ENCODE results near the gene LSM14B.

LSM14B gene

DNA sequence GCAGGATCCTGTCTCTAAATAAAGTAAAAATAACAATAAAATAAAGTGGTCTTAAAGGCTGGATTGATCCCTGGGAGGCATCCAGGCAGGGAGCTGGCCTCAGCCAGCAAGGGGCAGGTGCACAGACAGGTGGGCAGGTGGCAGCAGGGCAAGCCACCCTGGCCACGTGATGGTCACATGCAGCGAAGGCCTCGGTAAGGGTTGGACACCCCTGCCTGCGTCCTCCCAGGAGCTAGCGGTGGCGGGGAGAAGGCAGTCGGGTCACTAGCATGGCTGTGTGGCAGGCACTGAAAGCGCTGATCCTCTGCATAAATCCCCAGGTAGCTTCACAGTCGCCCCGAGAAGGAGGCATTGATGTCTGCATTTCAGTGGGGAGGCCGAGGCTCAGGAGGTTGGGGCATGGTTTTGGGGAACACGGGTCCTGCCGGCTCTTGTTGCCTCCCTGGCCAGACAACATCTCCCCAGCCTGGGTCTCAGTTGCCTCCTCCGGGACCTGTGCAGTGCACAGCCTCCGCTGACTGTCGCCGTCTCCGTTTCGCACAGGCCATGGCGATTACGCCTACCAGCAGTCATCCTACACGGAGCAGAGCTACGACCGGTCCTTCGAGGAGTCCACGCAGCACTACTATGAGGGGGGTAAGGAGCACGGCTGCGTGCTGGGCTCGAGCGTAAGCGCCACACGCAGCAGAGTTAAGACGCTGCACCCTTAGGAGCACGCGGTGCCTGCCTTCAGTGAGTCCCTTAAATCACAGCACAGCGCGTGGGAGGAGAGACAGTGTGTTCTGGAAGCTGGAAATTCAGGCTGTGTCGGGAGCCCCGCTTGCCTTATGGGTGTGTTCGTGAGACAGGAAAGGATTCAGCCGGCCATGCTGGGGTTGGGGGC is 42.8 kb downstream of the LSM14B start:
- DNase-seq (ENCODE audit: low spot score): no peak

DNA sequence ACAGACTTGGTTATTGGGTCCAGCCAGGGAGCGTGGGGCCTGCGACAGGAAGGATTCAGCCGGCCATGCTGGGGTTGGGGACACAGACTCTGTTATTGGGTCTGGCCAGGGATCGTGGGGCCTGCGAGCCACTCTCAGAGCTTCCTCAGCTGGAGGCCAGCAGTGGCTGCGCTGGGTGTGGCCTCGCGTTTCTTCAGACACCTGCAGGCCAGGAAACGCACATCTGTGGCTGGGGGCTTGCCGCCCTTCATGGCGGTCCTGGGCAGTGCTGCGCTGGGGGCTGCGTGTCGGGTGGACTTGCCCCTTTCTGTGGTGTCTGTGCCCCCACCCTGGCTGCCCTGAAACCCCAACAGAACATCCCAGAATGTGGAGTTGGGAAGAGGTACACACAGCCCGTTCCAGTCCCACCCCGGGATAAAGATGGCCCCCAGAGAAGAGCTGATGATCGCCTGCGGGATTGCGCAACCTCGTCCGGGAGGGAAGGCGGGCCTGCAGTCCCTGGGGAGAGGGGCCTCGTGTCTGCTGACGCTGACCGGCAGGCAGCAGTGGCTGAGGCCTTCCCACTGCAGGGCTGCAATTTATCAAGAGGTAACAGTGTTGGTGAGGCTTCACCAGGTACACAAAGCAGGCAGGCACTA is 43.6 kb downstream of the LSM14B start:
- DNase-seq (ENCODE audit: low spot score): no peak

DNA sequence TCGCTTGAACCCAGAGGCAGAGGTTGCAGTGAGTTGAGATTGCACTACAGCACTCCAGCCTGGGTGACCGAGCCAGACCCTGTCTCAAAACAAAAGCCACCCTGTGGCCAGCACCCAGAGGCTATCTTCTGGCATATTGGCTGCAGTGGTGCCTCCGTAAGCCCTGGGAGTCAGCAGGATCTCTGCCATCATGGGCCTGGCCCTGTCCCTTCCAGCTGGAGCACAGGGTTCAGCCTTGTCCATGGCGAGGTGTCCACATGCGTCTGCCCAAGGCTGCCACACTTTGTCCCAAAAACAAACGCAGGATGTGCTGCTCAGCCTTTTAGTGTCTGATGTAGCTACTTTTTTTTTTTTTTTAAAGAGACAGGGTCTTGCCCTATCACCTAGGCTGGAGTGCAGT is 45.2 kb downstream of the LSM14B start:
- no peak for DNase-seq (ENCODE audit: low spot score)

DNA sequence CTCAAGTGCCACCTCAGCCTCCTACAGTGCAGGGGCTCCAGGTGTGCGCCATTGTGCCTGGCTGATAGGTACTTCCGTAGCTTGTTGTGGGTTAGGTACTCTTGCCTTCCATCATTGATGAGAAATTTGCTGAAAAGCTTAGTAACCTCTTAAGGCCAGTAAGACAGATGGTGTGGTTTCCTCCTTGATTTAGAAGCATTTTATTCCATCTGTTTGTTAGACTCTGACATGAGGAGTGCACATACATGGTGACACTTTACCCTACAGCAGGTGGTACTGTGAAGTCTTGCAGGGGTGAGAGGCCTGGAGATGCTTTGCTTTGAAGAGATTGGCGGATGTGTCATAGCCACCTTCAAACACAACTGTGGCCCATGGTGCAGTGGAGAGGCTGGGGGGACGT is 45.8 kb downstream of the LSM14B start:
- no peak for DNase-seq (ENCODE audit: low spot score)

DNA sequence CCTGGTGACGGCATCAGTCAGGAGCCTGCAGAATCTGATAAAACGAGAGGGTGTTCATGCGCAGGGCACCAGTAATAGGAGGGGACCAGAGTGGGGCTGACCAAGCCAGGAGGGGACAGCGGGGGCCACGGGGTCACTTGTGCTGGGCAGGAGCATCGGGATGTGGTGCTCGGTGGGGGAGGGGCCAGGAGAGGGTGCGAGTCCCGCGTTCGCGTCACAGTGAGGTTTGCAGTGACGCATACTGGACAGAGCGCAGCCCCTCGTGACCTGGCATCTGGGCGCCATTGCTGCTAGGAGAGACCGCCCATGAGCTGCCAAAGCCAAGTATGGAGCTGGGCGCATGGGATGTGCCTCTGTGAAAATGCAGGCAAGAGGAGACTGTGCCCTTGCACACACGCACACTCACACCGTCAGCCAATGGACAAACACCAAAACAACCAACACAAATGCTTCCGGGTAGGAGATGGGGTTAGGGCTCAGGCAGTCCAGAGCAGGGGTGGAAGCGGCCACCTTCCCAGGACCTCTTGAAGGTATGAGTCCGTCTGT is 46.7 kb downstream of the LSM14B start:
- no peak for DNase-seq (ENCODE audit: low spot score)

DNA sequence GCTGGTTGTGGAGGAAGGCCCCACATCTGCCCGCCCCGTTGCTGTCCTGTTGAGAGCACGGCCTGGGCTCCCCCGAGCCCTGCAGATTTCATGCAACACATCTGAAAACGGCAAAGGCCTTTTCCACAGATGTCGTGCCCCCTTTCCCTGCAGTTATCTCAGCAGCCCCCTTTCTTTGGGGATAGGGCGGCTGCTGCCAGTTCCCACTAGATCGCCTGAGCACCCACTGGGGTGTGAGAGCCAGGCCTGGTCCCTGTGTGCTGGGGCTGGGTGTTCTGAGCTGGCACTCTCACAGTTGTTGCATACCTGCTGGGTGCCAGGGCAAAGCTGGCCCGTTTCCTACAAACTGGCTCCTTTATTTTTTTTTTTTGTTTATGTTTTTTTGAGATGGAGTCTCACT is 48.3 kb downstream of the LSM14B start:
- no peak for DNase-seq (ENCODE audit: low spot score)

DNA sequence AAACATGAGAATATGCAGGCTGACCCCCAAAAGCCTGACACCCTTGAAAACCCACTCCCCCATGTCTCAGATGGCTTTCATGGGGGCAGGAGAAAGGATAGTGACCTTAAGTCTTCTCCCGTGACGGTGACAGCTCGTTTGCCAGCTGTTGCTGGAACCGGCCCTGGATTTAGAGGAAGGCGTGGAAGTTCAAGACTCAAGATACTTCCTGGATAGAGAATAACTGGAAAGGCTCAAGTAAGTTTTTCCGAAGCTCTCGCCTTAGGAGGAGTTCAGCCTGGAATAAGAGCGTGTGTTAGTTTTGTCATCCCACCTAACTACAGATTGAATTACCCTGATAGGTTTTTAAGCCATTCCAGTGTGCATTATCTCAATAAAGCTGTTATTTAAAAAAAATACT is 49.0 kb downstream of the LSM14B start:
- no peak for DNase-seq (ENCODE audit: low spot score)

DNA sequence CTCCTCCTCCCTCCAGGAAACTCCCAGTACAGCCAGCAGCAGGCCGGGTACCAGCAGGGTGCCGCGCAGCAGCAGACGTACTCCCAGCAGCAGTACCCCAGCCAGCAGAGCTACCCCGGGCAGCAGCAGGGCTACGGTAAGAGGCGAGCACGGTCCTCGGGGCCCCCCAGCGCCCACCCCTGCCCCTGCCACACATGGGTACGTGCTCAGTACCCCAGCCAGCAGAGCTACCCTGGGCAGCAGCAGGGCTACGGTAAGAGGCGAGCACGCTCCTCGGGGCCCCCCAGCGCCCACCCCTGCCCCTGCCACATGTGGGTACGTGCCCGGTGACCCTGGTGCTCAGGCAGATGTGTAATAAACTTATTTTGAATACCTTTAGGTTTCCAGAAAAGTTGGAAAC is 50.4 kb downstream of the LSM14B start:
- DNase-seq (ENCODE audit: low spot score): no peak

DNA sequence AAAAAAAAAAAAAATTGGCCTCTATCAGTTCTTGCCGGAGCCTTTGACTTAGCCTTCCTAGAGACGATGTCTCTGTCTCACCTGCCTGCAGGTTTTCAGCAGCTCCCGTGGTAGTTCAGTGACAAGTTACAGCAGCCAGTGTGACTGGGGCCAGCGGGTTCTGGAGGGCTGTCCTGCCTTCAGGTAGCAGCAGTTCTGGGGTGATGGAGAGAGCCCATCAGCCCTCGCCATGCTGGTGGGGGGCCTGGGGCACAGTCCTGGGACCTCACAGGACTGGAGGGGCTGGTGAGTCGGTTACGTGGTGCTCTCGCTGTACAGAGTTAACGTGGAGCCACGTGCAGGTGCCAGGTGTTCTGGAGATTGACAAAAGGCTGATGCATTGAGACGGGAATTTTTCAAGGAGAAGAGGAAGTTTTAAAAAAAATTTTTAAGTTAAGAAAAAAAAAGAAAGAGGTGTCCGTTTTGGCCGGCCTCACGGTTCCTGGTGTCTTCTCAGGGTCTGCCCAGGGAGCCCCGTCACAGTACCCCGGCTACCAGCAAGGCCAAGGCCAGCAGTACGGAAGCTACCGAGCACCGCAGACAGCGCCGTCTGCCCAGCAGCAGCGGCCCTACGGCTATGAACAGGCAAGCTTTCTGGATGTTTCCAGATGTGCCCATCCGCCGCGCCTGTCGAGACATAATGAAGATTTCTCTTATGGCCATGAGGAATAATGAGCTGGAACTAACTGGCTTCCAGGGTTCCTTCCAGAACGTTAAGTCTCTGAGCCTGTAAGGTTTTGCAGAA is 51.9 kb downstream of the LSM14B start:
- no peak for DNase-seq (ENCODE audit: low spot score)

DNA sequence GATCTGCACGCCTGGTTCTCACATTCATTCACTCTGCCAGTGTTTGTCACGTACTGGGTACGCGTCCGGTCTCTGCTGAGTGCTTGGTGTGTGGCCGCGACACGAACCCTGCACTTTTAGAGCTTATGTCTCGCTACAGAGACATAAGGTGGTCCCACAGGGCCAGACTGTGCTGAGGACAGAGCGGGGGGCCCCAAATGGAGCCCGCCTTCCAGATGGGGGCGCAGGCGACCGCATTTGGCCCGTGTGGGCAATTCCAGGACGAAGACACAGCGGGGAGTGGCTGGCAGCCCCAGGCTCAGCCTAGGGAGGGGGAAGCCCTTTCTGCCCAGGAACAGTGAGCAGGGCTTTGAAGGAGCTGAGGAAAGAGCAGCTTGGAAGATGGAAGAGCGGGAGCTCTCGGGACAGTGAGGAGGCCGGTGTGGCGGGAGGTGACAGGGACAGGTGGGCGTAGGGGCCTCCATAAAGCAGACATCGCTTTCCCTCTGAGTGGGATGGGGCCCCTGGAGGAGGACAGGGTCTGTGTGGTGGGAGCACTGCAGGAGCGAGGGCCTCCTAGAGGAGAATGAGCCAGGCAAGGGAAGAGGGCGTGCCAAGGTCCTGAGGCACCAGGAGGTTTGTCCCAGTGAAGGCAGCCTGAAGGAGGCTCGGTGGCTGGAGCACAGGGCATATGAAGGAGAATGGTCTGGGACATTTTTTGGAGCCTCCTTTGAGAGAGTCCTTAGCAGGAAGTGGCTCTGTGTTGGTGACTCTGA is 52.8 kb downstream of the LSM14B start:
- DNase-seq (ENCODE audit: low spot score): no peak

DNA sequence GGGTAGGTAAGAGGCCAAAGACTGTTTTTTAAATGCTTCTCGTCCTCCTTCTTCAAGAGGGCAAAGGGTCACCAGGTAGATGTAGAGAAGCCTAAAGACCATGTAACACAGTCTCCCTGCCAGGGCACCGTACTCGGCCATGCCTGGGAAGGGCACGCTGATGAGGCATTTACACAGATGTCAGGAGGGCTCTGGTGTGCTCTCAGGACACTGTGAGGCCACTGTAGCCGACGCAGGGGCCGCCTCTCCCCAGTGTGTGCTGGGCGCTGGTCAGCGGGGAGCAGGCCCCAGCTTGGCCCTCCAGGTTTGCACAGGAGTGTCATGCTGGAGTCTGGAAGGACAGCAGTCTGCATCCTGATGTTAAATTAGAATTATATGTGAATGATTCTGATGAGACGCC is 53.4 kb downstream of the LSM14B start:
- no peak for DNase-seq (ENCODE audit: low spot score)

DNA sequence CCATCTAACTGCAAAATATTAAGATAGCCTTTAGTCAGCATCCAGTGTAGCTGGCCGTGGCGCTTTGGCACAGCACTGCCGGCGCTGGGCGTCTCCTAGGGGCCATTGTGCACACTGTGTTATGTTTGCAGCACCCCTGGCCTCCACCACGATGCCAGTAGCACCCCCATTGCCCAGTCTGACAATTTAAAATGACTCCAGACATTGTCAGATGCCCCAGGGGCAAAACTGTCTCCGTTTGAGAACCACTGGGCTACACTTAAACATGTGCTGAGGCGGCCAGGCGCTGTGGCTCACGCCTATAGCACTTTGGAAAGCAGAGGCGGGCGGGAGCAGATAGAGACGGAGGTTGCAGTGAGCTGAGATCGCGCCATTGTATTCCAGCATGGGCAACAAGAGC is 54.6 kb downstream of the LSM14B start:
- DNase-seq (ENCODE audit: low spot score): no peak

DNA sequence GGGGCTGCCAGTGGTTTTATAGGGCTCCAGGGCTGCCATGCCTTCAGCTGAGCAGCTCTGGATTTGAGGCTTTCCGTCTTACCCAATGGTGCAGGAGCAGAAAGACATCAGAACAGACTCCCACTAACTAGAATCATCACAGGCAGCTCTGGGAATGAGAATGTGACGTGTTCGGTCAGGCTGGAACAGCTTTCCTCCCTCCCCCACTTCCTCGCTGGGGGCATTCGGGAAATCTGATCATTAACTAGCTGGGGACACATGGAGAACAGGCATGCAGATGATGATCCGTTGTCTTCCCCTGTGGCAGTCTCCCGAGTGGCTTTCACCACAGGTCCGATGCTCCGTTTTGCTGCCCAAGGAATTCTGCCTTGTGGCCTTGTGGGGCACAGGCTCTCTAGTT is 55.0 kb downstream of the LSM14B start:
- DNase-seq (ENCODE audit: low spot score): no peak

DNA sequence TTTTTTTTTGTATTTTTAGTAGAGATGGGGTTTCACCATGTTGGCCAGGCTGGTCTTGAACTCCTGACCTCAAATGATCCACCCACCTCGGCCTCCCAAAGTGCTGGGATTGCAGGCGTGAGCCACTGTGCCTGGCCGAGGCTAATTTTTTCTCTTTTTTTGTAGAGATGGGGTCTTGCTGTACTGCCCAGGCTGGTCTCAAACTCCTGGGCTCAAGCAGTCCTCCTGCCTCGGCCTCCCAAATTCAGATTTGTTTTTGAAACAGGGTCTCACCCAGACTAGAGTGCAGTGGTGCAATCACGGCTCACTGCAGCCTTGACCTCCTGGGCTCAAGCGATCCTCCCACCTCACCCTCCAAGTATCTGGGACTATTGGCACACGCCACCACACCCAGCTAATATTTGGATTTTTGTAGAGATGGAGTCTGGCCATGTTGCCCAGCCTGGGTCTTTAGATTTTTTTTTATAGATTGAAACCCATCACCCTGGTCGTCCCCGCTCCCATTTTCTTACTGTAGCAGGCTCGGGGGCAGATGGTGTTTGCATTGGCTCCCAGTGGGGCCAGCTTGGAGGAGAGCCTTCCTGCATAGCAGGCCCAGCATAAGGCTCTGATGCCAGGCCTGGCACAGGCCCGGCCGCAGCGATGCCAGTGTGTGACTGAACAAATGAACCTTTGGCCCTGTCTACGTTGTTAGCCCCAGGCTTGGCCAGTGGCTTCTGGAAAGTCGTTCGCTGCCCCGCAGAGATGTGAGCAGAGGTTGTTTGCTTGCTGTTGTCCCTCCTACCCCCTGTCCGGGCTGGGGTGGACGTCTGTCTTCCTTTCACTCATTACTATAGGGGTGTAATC is 56.3 kb downstream of the LSM14B start:
- DNase-seq (ENCODE audit: low spot score): no peak

DNA sequence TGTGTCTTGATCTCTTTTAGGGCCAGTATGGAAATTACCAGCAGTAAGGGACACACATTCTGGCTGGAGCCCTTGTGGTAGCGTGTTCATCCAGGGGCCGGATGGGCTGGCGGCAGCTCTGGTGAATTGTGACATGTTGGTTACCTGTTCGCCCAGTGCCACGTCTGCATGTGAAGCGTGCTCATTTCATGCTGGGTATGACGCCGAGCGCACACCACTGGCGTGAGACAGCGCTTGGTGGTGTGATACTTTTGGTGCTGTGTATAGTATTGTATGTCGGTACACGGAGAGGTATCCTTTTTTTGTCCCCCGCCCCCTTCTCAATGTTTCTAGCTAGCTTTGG is 56.9 kb downstream of the LSM14B start:
- no peak for DNase-seq (ENCODE audit: low spot score)

DNA sequence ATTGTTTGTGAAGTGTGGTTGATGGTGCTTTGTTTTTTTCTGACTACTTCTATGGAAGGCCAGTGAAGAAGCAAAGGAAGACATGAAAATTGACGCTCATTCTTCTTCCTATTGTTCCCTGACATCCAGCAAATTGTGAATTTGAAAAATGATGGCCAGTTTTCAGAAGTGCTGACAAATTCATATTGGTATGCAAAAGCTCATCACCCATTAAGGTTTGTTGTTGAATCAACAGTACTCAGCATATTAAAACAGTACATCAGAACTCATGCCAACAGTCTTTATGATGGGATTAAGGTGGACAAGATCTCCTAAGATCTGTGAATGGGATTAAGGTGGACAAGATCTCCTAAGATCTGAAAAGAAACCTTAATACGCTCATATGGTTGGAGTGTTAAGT is 59.5 kb downstream of the LSM14B start:
- no peak for DNase-seq (ENCODE audit: low spot score)

DNA sequence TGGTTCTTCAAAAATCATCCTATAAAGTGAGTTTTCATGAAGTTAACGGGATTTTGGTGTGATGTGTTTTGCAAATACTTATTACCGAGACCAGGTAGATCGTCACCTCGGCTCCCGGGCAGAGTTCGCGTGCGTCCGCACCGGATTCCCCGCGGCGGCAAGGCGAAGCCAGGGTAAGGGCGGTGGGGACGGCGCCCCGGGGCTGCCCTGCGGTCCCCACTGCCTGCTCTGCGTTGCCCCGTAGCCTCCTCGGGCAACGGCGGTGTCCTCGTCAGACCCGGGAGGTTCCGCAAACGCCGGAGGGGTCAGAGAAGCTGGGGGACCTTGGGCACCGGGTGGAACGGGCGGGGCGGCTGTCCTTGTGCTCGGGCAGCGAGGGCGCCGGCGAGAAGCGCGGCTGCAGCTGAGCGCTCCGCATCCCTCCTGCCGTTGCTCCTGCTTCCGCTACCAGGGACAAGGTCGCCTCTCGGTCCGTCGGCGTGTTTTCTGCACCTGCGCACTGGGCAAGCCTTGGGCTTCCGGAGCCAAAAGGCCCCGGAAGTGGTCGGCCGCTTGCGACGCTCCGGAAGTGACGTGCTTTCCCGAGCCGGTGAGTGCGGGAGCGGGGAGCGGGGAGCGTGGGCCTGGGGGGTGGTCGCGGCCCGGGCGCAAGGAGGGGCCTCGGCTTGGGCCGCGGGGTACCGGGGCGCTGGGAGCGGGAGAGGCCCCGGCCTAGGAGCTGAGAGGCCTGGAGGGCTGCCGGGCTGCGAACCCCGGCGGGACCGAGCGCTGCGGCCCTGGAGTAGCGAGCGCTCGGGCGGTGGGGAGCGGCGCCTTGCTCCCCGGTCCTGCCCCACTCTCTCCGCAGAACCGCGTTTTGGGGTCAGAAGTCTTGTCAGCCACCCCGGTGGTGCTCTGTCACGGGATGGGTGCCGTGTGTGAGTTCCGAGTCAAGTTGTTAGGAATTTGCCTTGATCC is 60.5 kb downstream of the LSM14B start, which contains the start of gene MTG2:
TSS of gene MTG2 (plus strand) at position 560 of the 957 bp plus-strand sequence. CDS start 10,393 bp downstream, outside the sequence.
- DNase-seq (ENCODE audit: low spot score): peak; percentile 100

DNA sequence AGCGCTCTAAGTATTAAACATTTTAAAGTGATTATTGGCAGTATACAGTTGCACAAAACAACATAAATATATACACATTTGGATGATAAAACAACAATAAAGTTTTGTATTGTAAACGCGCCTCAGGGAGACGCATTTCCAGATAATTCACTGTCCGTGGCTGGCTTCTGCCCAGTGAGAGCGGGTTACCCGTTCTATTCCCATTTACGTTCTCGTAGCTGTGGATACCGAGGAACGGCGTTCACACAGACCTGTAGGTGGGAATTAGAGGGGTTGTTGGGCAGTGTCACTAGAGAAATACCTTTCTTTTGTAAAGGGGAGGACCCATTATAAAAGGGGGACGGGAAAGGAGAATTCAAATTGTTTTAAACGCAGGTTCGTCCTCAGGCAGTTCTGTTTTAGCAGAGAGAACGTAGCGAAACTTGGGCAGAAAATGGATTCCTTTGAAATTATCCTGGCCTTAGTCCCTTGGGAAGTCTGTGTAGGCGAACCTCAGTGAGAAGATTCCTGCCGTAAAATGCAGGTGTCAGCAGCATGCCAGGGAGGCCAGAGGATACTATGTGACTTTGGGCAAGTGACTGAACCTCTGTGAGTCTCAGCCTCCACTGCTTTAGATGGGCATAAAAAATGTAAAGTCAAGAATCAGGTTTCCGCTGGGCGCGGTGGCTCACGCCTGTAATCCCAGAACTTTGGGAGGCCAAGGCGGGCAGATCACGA is 61.3 kb downstream of the LSM14B start:
- DNase-seq (ENCODE audit: low spot score): peak; percentile 57
